ENCODE data around the gene MUC21. TPM values are rescaled to one million over a fixed set of nuclear protein-coding genes. Genes with fewer than 3 reads are reported as not detected.

The MUC21 gene
- total and polyA plus RNA-seq, 2 donors: under 0.01 to 0.27 TPM

GRCh38 chr6:30947231-30947630, 36.3 kb upstream of the MUC21 start:
- Histone ChIP-seq H3K9me3 (ENCODE audit: control insufficient read depth in 2 of 2, insufficient read depth in 1 of 2, low read length in 1 of 2) (peaks cover 0 to 13% of the 10 kb centered on the region in 2 donors), H3K36me3 (ENCODE audit: control insufficient read depth in 2 of 2, insufficient read depth in 2 of 2, low read length in 1 of 2) (no peaks in the 10 kb centered on the region), H3K4me1 (ENCODE audit: control insufficient read depth in 2 of 2, insufficient read depth in 2 of 2, low read length in 2 of 2) (no peaks in the 10 kb centered on the region), H3K27me3 (ENCODE audit: control insufficient read depth in 2 of 2, insufficient read depth in 1 of 2, low read length in 1 of 2) (peaks cover 0 to 32% of the 10 kb centered on the region in 2 donors), H3K27ac (ENCODE audit: low read depth in 1 of 2, low read length in 1 of 2) (no peak overlapping the region), H3K4me3 (ENCODE audit: low read length in 2 of 2) (no peak overlapping the region)
- WGBS: 89% methylated on average over 4 of the region's 4 CpGs
- no peak for DNase-seq (ENCODE audit: low read depth in 6 of 9, low spot score in 9 of 9)

- WGBS: 97% methylated on average over 6 of the region's 6 CpGs
- DNase-seq (ENCODE audit: low read depth in 6 of 9, low spot score in 9 of 9): no peak
- H3K27me3 ChIP-seq (ENCODE audit: control insufficient read depth in 2 of 2, insufficient read depth in 1 of 2, low read length in 1 of 2): peaks cover 4 to 40% of the 10 kb centered on the region in 2 donors
- H3K27ac ChIP-seq (ENCODE audit: low read depth in 1 of 2, low read length in 1 of 2): no peak overlapping the region
- no peaks in the 10 kb centered on the region for H3K36me3 ChIP-seq (ENCODE audit: control insufficient read depth in 2 of 2, insufficient read depth in 2 of 2, low read length in 1 of 2)
- H3K4me1 ChIP-seq (ENCODE audit: control insufficient read depth in 2 of 2, insufficient read depth in 2 of 2, low read length in 2 of 2): no peaks in the 10 kb centered on the region
- H3K4me3 ChIP-seq (ENCODE audit: low read length in 2 of 2): no peak overlapping the region
- peaks cover 0 to 3% of the 10 kb centered on the region in 2 donors for H3K9me3 ChIP-seq (ENCODE audit: control insufficient read depth in 2 of 2, insufficient read depth in 1 of 2, low read length in 1 of 2)
Measured at GRCh38 chr6:30948811-30949210, 34.7 kb upstream of the MUC21 start.

- peaks cover 5 to 11% of the 10 kb centered on the region in 2 donors for H3K4me1 ChIP-seq (ENCODE audit: control insufficient read depth in 2 of 2, insufficient read depth in 2 of 2, low read length in 2 of 2)
- peaks cover 16 to 67% of the 10 kb centered on the region in 2 donors for H3K27me3 ChIP-seq (ENCODE audit: control insufficient read depth in 2 of 2, insufficient read depth in 1 of 2, low read length in 1 of 2)
- H3K9me3 ChIP-seq (ENCODE audit: control insufficient read depth in 2 of 2, insufficient read depth in 1 of 2, low read length in 1 of 2): peaks cover 0 to 4% of the 10 kb centered on the region in 2 donors
- H3K36me3 ChIP-seq (ENCODE audit: control insufficient read depth in 2 of 2, insufficient read depth in 2 of 2, low read length in 1 of 2): no peaks in the 10 kb centered on the region
- DNase-seq (ENCODE audit: low read depth in 6 of 9, low spot score in 9 of 9): no peak
- H3K27ac ChIP-seq (ENCODE audit: low read depth in 1 of 2, low read length in 1 of 2): no peak overlapping the region
- WGBS: 80% methylated on average over 5 of the region's 5 CpGs
- H3K4me3 ChIP-seq (ENCODE audit: low read length in 2 of 2): no peak overlapping the region
Measured at GRCh38 chr6:30951907-30952469, 31.5 kb upstream of the MUC21 start.

GRCh38 chr6:30954631-30955366, 28.7 kb upstream of the MUC21 start:
- Histone ChIP-seq H3K9me3 (ENCODE audit: control insufficient read depth in 2 of 2, insufficient read depth in 1 of 2, low read length in 1 of 2) (peaks cover 0 to 4% of the 10 kb centered on the region in 2 donors), H3K36me3 (ENCODE audit: control insufficient read depth in 2 of 2, insufficient read depth in 2 of 2, low read length in 1 of 2) (no peaks in the 10 kb centered on the region), H3K4me1 (ENCODE audit: control insufficient read depth in 2 of 2, insufficient read depth in 2 of 2, low read length in 2 of 2) (peaks cover 5 to 11% of the 10 kb centered on the region in 2 donors), H3K27me3 (ENCODE audit: control insufficient read depth in 2 of 2, insufficient read depth in 1 of 2, low read length in 1 of 2) (peaks cover 21 to 83% of the 10 kb centered on the region in 2 donors), H3K4me3 (ENCODE audit: low read length in 2 of 2) (peak overlapping the region; percentile 30 to 53), H3K27ac (ENCODE audit: low read depth in 1 of 2, low read length in 1 of 2) (no peak overlapping the region)
- WGBS: 62% methylated on average over 9 of the region's 9 CpGs
- no peak for DNase-seq (ENCODE audit: low read depth in 6 of 9, low spot score in 9 of 9)

- Histone ChIP-seq H3K9me3 (ENCODE audit: control insufficient read depth in 2 of 2, insufficient read depth in 1 of 2, low read length in 1 of 2) (peaks cover 0 to 4% of the 10 kb centered on the region in 2 donors), H3K4me3 (ENCODE audit: low read length in 2 of 2) (peak overlapping the region; percentile 30 to 53), H3K27me3 (ENCODE audit: control insufficient read depth in 2 of 2, insufficient read depth in 1 of 2, low read length in 1 of 2) (peaks cover 21 to 84% of the 10 kb centered on the region in 2 donors), H3K27ac (ENCODE audit: low read depth in 1 of 2, low read length in 1 of 2) (no peak overlapping the region), H3K36me3 (ENCODE audit: control insufficient read depth in 2 of 2, insufficient read depth in 2 of 2, low read length in 1 of 2) (no peaks in the 10 kb centered on the region), H3K4me1 (ENCODE audit: control insufficient read depth in 2 of 2, insufficient read depth in 2 of 2, low read length in 2 of 2) (peaks cover 5 to 11% of the 10 kb centered on the region in 2 donors)
- peak in 8 of 9 donors; percentile 3 to 74 (median 25) for DNase-seq (ENCODE audit: low read depth in 6 of 9, low spot score in 9 of 9)
- whole genome bisulfite sequencing: 1% methylated on average over 46 of the region's 46 CpGs
Measured at GRCh38 chr6:30955367-30956042, 28.0 kb upstream of the MUC21 start.

- WGBS: 71% methylated on average over 2 of the region's 2 CpGs
- peaks cover 0 to 4% of the 10 kb centered on the region in 2 donors for H3K9me3 ChIP-seq (ENCODE audit: control insufficient read depth in 2 of 2, insufficient read depth in 1 of 2, low read length in 1 of 2)
- no peak for DNase-seq (ENCODE audit: low read depth in 6 of 9, low spot score in 9 of 9)
- H3K27me3 ChIP-seq (ENCODE audit: control insufficient read depth in 2 of 2, insufficient read depth in 1 of 2, low read length in 1 of 2): peaks cover 21 to 75% of the 10 kb centered on the region in 2 donors
- peaks cover 5 to 11% of the 10 kb centered on the region in 2 donors for H3K4me1 ChIP-seq (ENCODE audit: control insufficient read depth in 2 of 2, insufficient read depth in 2 of 2, low read length in 2 of 2)
- H3K27ac ChIP-seq (ENCODE audit: low read depth in 1 of 2, low read length in 1 of 2): no peak overlapping the region
- no peak overlapping the region for H3K4me3 ChIP-seq (ENCODE audit: low read length in 2 of 2)
- H3K36me3 ChIP-seq (ENCODE audit: control insufficient read depth in 2 of 2, insufficient read depth in 2 of 2, low read length in 1 of 2): no peaks in the 10 kb centered on the region
Measured at GRCh38 chr6:30957716-30958115, 25.8 kb upstream of the MUC21 start.

- Histone ChIP-seq H3K9me3 (ENCODE audit: control insufficient read depth in 2 of 2, insufficient read depth in 1 of 2, low read length in 1 of 2) (no peaks in the 10 kb centered on the region), H3K27ac (ENCODE audit: low read depth in 1 of 2, low read length in 1 of 2) (no peak overlapping the region)
- WGBS: 90% methylated on average over 9 of the region's 9 CpGs
Measured at GRCh38 chr6:30960907-30961673, 22.4 kb upstream of the MUC21 start.

GRCh38 chr6:30962716-30963115, 20.8 kb upstream of the MUC21 start:
- Histone ChIP-seq H3K36me3 (ENCODE audit: control insufficient read depth in 2 of 2, insufficient read depth in 2 of 2, low read length in 1 of 2) (no peaks in the 10 kb centered on the region), H3K27me3 (ENCODE audit: control insufficient read depth in 2 of 2, insufficient read depth in 1 of 2, low read length in 1 of 2) (peaks cover 3 to 46% of the 10 kb centered on the region in 2 donors), H3K4me3 (ENCODE audit: low read length in 2 of 2) (no peak overlapping the region), H3K4me1 (ENCODE audit: control insufficient read depth in 2 of 2, insufficient read depth in 2 of 2, low read length in 2 of 2) (no peaks in the 10 kb centered on the region), H3K27ac (ENCODE audit: low read depth in 1 of 2, low read length in 1 of 2) (no peak overlapping the region), H3K9me3 (ENCODE audit: control insufficient read depth in 2 of 2, insufficient read depth in 1 of 2, low read length in 1 of 2) (no peaks in the 10 kb centered on the region)
- DNase-seq (ENCODE audit: low read depth in 6 of 9, low spot score in 9 of 9): no peak

More at GRCh38 chr6:30960907-30961673, 22.4 kb upstream of the MUC21 start:
- H3K4me1 ChIP-seq (ENCODE audit: control insufficient read depth in 2 of 2, insufficient read depth in 2 of 2, low read length in 2 of 2): peaks cover 0 to 1% of the 10 kb centered on the region in 2 donors
- no peak for DNase-seq (ENCODE audit: low read depth in 6 of 9, low spot score in 9 of 9)
- H3K27me3 ChIP-seq (ENCODE audit: control insufficient read depth in 2 of 2, insufficient read depth in 1 of 2, low read length in 1 of 2): peaks cover 10 to 62% of the 10 kb centered on the region in 2 donors
- no peak overlapping the region for H3K4me3 ChIP-seq (ENCODE audit: low read length in 2 of 2)
- no peaks in the 10 kb centered on the region for H3K36me3 ChIP-seq (ENCODE audit: control insufficient read depth in 2 of 2, insufficient read depth in 2 of 2, low read length in 1 of 2)
